ENCODE measurements around the gene KRT86. TPM values are rescaled to one million over a fixed set of nuclear protein-coding genes. Genes with fewer than 3 reads are reported as not detected.

The KRT86 gene
- total RNA-seq, 1 donor from 2014 or later: 0.96 TPM

DNA sequence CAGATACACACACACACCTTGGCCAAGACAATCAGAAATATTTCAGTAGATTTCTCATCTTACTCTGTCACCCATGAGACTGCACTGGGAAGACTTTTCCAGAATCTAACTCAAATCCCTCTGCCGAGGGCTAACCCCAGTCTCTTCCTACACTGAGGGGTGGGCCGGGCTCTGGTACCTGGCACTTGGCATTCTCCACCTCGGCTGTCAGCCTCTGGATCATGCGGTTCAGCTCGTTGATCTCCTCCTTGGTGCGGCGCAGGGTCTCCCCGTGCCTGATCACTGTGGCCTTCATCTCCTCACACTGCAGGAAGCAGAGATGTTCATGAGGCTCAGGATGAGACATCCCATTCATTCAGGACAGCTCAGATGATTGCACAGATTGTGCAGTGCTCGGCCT lies 41.8 kb downstream of the KRT86 start:
- TF ChIP-seq, protein P1, sequence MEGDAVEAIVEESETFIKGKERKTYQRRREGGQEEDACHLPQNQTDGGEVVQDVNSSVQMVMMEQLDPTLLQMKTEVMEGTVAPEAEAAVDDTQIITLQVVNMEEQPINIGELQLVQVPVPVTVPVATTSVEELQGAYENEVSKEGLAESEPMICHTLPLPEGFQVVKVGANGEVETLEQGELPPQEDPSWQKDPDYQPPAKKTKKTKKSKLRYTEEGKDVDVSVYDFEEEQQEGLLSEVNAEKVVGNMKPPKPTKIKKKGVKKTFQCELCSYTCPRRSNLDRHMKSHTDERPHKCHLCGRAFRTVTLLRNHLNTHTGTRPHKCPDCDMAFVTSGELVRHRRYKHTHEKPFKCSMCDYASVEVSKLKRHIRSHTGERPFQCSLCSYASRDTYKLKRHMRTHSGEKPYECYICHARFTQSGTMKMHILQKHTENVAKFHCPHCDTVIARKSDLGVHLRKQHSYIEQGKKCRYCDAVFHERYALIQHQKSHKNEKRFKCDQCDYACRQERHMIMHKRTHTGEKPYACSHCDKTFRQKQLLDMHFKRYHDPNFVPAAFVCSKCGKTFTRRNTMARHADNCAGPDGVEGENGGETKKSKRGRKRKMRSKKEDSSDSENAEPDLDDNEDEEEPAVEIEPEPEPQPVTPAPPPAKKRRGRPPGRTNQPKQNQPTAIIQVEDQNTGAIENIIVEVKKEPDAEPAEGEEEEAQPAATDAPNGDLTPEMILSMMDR (IDR thresholded peaks at IDR 0.05): no peak
- Histone ChIP-seq H3K4me1 (no peaks in the 10 kb centered on the region), H3K27ac (no peak overlapping the region), H3K9me3 (no peaks in the 10 kb centered on the region), H3K27me3 (no peaks in the 10 kb centered on the region), H3K36me3 (no peaks in the 10 kb centered on the region), H3K4me3 (no peak overlapping the region)
- peak in 1 of 2 donors; percentile 41 for DNase-seq (ENCODE audit: low spot score in 2 of 2)
- intact Hi-C loops (cut with DNase I): no loop called here

DNA sequence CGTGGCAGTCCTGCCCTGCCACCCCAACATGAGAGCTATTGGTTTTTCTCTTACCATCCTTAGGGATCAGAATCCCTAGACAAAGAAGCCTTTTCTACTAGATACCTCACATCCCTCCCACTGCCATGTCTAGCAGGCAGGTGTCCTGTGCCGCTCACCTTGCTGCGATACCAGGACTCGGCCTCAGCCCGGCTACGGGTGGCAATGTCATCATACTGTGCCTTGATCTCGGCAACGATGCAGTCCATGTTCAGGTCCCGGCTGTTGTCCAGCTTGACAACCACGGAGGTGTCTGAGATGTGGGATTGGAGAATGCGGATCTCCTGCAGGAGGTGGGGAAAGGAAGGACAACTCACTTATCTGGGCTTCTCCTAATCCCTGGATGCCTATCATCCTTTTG lies 42.3 kb downstream of the KRT86 start:
- Histone ChIP-seq H3K4me1 (no peaks in the 10 kb centered on the region), H3K27me3 (no peaks in the 10 kb centered on the region), H3K4me3 (no peak overlapping the region), H3K27ac (no peak overlapping the region), H3K36me3 (no peaks in the 10 kb centered on the region), H3K9me3 (no peaks in the 10 kb centered on the region)
- DNase-seq (ENCODE audit: low spot score in 2 of 2): peak in 1 of 2 donors; percentile 46
- TF ChIP-seq, protein P1 (IDR thresholded peaks at IDR 0.05): no peak
- intact Hi-C loops (cut with DNase I): no loop called here

DNA sequence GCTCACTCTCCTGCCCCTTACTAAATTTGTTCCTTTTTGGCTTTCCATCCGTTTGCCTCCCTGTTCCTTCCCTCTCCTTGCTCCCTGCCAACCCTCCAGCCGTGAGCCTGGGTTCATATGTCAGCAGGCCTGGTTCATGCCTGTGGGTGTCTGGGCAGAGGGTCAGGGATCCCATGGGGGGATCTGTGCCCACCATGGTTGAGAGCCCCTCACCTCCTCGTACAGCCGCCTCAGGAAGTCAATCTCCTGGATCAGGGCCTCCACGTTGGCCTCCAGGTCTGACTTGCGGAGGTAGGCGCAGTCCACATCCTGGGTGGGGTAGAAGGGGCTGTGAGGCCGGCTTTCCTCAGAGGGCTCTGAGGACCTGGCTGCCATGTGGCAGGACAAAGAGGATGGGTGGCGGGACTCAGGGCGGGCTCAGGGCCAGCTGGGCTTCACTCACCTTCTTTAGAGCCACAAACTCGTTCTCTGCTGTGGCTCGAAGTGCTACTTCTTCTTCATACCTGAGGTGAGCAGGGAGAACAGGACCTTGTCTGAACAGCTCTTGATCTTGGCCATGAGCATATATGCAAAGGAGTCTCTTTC lies 43.1 kb downstream of the KRT86 start:
- Histone ChIP-seq H3K9me3 (no peaks in the 10 kb centered on the region), H3K27ac (no peak overlapping the region), H3K4me1 (no peaks in the 10 kb centered on the region), H3K27me3 (no peaks in the 10 kb centered on the region), H3K4me3 (no peak overlapping the region), H3K36me3 (no peaks in the 10 kb centered on the region)
- TF ChIP-seq, protein P1 (IDR thresholded peaks at IDR 0.05): no peak
- DNase-seq (ENCODE audit: low spot score in 2 of 2): peak in 1 of 2 donors; percentile 30
- intact Hi-C loops (cut with DNase I): no loop called here

DNA sequence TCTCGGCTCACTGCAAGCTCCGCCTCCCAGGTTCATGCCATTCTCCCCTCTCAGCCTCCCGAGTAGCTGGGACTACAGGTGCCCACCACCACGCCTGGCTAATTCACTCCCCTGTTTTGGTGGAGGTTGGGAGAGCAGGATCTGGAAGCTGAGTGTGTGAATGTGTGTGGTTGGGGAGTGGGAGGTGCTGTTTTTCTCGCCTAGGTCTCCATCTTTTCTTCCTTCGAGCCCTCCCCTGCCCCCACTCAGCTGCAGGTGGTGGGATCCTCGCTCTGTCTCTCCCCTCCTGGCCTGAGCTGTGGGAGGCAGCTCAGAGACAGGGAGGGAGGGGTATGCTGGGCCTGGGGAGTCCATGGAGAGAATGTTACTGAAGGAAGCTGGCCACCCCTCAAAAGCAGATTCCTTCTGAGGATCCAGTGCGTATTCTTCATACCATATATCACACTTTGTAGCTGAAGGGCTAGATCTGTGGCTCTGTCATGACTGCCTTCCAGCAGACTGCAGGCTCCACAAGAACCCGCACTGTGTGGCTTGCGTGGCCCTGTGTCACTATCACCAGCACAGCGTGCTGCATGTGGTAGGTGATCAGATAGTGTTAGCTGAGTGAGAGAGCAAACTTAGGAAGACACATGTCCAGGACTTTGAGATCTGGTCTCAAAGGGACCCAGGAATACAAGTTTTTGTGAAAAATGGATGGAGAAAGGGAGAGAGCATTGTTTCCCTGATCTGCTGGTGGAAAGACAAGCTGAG lies 44.0 kb downstream of the KRT86 start:
- intact Hi-C loops (cut with DNase I): no loop called here
- no peak overlapping the region for H3K4me3 ChIP-seq
- DNase-seq (ENCODE audit: low spot score in 2 of 2): peak in 1 of 2 donors; percentile 19

DNA sequence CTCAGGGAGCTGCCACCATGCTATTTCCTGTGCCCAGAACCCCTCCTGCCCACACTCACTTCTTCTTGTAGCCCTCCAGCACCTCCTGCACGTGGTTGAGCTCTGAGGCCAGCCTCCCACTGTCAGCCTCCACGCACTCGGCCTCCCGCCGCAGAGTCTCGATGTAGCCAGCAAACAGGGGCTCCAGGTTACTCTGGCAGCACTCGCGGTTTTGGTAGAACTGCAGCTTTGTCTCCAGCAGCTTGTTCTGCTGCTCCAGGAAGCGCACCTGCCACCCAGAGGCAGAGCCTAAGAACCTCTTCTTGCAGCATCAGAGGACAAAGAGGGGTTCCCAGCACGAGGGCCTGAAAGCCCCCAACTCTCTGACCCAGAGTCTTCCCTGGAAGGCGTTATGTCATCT lies 44.7 kb downstream of the KRT86 start:
- Histone ChIP-seq H3K4me1 (no peaks in the 10 kb centered on the region), H3K9me3 (no peaks in the 10 kb centered on the region), H3K36me3 (no peaks in the 10 kb centered on the region), H3K4me3 (no peak overlapping the region), H3K27me3 (no peaks in the 10 kb centered on the region), H3K27ac (no peak overlapping the region)
- TF ChIP-seq, protein P1 (IDR thresholded peaks at IDR 0.05): no peak
- peak in 1 of 2 donors; percentile 46 for DNase-seq (ENCODE audit: low spot score in 2 of 2)
- intact Hi-C loops (cut with DNase I): no loop called here

More for the DNA sequence above, 44.0 kb downstream of the KRT86 start:
- Histone ChIP-seq H3K4me1 (no peaks in the 10 kb centered on the region), H3K9me3 (no peaks in the 10 kb centered on the region), H3K36me3 (no peaks in the 10 kb centered on the region), H3K27me3 (no peaks in the 10 kb centered on the region), H3K27ac (no peak overlapping the region)
- TF ChIP-seq, protein P1 (IDR thresholded peaks at IDR 0.05): no peak
